HG03045 (cell line): Measurements from ENCODE around the gene FMNL2.

ENCODE experiments used
- ATAC-seq: cut with Tn5 transposase; IDR thresholded peaks from one replicate; pipeline ENCODE4 v1.9.1; 2021; ENCODE audit warnings: mild to moderate bottlenecking, moderate library complexity; ENCODE audit not compliant: unreplicated experiment

FMNL2 gene

GRCh38 chr2:152489364-152489763 is 154.4 kb downstream of the FMNL2 start:
- ATAC-seq: no peak

DNA sequence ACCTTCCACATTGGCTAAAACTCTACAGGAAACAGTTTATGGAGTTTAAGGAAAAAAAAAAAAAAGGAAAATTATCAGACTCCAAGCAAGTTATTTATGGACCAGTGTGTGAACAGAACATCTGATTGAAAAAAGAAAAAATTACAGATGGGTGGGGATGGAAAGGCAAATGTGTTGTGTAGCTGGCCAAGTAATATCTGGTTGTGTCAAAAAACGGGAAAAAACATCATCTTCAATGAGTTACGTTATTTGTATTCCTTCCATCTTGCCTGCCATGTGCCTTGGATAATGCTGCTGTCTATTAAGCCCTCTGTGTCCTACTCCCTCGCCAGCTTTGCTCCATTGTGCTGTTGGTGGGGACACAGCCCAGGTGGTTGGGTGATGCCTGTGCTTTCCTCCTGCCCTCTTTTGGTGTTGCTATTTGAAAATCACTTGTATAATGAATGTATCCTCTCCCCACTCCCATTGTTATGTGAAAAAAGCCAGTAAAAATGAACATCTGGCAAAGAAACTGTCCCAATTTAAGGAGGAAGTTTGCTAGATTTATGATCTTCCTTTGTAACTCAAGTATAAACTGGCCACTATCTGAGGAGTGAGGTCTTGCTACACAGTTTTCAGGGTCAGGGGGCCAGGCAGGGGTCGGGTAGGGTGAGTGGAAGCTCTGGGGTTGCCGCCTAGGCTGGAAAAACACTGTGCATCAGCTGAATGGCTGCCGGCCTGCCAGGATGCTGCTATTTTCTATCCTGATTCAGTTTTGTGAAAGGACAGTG is 155.9 kb downstream of the FMNL2 start:
- no peak for ATAC-seq

DNA sequence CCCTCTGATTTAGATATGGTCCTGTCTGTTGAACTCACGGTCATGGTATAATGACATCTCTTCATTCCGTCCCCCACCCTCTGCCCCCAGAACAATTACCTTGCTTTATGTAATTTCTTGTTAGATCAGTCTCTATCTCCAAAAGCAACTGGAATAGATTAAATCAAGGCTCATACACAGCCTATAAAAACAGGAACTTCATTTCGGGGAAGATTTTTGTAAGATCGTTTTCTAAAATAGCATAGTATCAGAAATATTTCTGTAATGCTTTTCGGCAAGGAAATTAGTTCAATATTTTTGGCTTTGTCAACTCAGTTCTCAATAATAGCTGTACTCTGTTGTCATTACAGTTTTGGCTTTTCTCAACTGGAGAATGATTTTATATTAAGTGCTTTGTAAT is 157.2 kb downstream of the FMNL2 start:
- ATAC-seq: no peak

GRCh38 chr2:152492911-152493310 is 157.9 kb downstream of the FMNL2 start:
- ATAC-seq: no peak

- ATAC-seq: no peak
Measured at GRCh38 chr2:152493417-152493816, 158.4 kb downstream of the FMNL2 start.

DNA sequence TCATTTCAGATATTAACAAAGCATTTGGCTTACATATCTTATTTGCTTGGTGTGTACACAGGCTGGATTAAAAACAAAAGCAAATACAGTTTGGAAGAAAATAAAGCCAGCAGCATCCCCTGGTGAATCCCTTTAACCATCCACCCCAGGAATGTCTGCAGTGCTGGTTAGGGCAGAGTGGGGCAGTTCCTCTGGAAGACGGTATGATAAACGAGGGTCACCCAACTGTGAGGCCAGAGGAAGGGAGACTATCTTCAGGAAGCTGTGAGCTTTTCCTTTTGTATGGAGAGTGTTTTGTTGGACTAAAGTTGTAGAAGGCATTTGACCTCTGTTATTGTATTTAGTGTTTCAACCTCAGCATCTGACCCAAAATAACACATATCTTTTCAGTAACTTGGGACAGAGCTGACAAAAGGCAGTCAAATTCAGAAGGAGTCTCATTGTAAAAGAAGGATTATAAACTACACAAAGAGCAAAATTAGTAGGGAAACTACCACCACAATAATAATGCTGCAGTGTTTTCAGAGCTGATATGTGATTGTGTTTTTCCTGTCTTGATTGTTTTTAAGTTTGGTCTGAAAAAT is 159.1 kb downstream of the FMNL2 start:
- no peak for ATAC-seq

- no peak for ATAC-seq
Measured at GRCh38 chr2:152496371-152496770, 161.4 kb downstream of the FMNL2 start.

GRCh38 chr2:152497481-152498052 is 162.6 kb downstream of the FMNL2 start:
- no peak for ATAC-seq

DNA sequence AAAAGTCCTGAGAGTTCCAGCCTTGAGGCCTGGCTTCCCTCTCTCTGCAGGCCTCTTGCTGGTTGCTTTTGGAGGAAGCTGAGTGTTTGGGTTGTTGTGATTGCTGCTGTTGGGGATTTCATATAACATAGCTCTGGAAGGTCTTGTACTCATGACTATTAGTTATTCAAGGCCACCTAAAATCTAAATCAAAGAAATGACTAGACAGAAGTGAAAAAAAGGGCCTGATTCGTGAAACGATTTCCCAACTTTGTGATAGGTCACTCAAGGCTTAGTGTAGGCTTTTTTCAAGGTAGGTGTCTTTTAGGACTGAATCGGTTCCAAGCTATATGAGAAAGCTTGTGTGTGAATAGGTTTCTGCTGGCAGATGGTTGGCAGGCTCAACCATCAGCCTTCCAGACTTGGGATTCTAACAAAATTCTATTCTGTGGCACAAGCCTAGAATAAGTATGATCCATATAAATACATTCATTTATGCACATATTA is 164.4 kb downstream of the FMNL2 start:
- no peak for ATAC-seq

DNA sequence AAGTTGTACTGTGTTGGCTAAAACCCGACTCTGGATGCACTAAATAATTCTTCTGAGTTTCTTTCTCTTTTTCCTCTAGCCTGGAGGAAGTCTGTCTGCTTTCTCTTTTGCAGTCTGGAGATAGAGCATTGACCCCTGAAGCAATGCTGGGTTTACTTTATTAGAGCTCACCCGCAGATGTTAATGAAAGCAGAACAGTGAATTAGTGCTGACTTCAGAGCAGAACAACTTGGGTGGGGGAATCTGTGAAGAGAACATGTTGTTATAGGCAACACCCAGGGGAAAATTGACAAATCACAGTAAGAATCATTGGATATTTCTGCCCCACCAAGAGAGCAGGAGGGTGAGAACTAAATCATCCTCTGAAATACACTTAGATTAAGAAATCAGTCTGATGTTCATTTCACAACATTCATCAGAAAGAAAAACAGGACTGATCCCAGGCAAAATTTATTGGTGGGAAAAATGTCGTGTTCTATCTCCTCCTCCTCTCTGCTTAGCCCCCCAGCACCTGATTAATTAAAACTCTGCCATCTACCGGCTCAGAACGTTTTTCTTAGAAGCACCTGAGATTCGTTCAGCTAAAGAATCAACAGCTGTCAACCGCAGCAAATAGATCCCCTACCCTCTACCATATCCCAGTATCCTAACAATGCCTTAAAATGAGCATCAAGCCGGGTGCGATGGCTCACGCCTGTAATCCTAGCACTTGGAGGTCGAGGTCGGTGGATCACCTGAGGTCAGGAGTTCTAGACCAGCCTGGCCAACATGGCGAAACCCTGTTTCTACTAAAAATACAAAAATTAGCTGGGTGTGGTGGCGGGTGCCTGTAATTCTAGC is 165.1 kb downstream of the FMNL2 start:
- ATAC-seq: no peak

- ATAC-seq: no peak
Measured at GRCh38 chr2:152500772-152501171, 165.8 kb downstream of the FMNL2 start.

GRCh38 chr2:152501666-152502065 is 166.7 kb downstream of the FMNL2 start:
- no peak for ATAC-seq

GRCh38 chr2:152504618-152505017 is 169.6 kb downstream of the FMNL2 start:
- no peak for ATAC-seq

- ATAC-seq: no peak
Measured at GRCh38 chr2:152505495-152505906, 170.5 kb downstream of the FMNL2 start.

GRCh38 chr2:152506843-152507242 is 171.9 kb downstream of the FMNL2 start:
- no peak for ATAC-seq

- no peak for ATAC-seq
Measured at GRCh38 chr2:152507907-152508306, 172.9 kb downstream of the FMNL2 start.

- ATAC-seq: no peak
Measured at GRCh38 chr2:152508446-152508845, 173.5 kb downstream of the FMNL2 start.

DNA sequence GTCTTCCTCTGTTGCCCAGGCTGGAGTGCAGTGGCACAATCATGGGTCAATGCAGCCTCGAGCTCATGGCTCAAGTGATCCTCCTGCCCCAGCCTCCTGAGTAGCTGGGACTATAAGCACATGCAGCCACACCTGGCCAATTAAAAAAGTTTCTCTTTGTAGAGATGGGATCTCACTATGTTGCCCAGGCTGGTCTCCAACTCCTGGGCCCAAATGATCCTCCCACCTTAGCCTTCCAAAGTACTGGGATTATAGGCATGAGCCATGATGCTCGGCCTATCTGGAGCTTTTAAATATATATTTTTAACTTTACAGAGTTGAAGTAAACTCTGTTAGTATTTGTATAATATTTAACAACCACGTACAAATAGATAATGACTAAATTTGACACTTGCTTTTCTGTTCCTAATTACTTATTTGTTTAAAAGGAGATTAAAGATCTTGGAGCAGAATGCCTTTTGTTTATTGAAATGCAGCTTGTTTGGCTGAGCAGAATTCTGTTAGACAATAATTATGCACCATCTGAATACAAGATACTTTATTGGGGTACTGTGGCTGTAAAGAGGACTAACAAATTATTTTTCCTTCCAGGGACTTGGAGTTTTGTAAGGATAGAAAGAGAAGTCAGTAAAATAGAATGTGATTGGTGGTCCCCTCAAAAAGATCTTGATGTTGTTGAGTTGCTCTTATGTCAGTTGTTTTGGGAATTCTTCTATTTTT is 175.0 kb downstream of the FMNL2 start:
- ATAC-seq: no peak

DNA sequence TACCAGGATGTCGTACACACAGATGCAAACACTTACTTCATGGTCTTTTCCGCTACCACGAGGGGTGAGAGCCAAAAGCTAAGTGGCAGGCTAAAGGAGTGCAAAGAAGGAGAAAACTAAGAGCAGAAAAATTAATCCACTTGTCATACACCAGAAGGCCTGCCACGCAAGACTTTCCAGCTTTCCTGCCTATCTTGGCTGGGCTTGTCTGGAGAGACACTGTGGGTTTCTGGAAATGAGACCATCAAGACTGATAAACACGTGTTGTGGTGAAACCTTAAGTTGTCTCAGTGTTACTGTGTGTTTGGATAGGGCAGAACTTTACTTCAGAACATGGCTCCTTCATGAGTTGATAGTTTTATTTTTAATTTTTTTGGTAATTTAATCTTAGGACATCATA is 175.6 kb downstream of the FMNL2 start:
- ATAC-seq: no peak

- no peak for ATAC-seq
Measured at GRCh38 chr2:152511981-152512380, 177.0 kb downstream of the FMNL2 start.

DNA sequence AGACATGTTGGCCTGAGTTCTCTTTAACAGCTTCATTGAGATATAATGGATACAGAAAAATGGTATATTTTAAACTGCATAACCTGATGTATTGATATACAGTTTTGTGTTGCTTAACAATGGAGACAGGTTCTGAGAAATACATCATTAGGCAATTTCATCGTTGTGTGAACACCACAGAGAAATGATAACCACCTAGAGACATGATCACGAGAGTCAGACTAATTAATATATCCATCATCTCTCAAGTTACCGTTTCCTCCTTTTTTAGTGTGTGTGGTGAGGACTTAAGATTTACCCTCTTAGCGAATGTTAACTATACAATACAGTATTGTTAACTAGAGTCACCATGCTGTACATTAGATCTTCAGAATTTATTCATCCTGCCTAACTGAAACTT is 178.1 kb downstream of the FMNL2 start:
- no peak for ATAC-seq
